H1 (cell line): ENCODE data around the gene AHSG. TPM values are rescaled to one million over a fixed set of nuclear protein-coding genes. Genes with fewer than 3 reads are reported as not detected.

Experiments used
- CTCF ChIA-PET: fragments of 300-600 bp; sonication (Branson Sonifier 250); formaldehyde crosslinking; loops from one replicate; lab custom pipeline; 2021; ENCODE audit not compliant: partially characterized antibody; lab: Charles Lee
- POLR2A ChIA-PET: fragments of 300-600 bp; sonication (Branson Sonifier 250); formaldehyde crosslinking; loops from one replicate; lab custom pipeline; 2021; ENCODE audit warnings: inconsistent platforms; ENCODE audit not compliant: partially characterized antibody; lab: Charles Lee
- DNase-seq, 2 experiments: peaks; one replicate each; pipeline versions ENCODE4 v3.0.0 to v3.0.0-alpha.2; 2010 to 2022; ENCODE audit warnings: low spot score in 2 of 2, low read depth in 1 of 2, mixed read lengths in 1 of 2
- FAIRE-seq: peaks from 2 replicates; lab custom pipeline; 2011; peaks lifted over from hg19 to GRCh38; lab: Jason Lieb, UNC
- H2AFZ ChIP-seq: 2 replicates; pipeline ENCODE4 v1.8.1; 2012; ENCODE audit warnings: low read length, inconsistent platforms
- H2AK5ac ChIP-seq: 2 replicates; pipeline ENCODE4 v1.6.1; 2013; ENCODE audit warnings: low read depth, low read length
- H2BK120ac ChIP-seq: replicated peaks from 2 replicates; pipeline ENCODE3; 2013; ENCODE audit warnings: low read depth, low read length, inconsistent platforms
- H2BK12ac ChIP-seq: 2 replicates; pipeline ENCODE4 v1.6.1; 2013; ENCODE audit warnings: low read depth, low read length
- H2BK15ac ChIP-seq: 2 replicates; pipeline ENCODE4 v1.6.1; 2013; ENCODE audit warnings: low read length
- H2BK20ac ChIP-seq: 2 replicates; pipeline ENCODE4 v1.6.1; 2013; ENCODE audit warnings: low read length
- H2BK5ac ChIP-seq: 2 replicates; pipeline ENCODE4 v1.6.1; 2013; ENCODE audit warnings: low read depth, low read length
- H3K14ac ChIP-seq: 2 replicates; pipeline ENCODE4 v1.6.1; 2013; ENCODE audit warnings: inconsistent platforms; ENCODE audit not compliant: insufficient read length
- H3K18ac ChIP-seq: 2 replicates; pipeline ENCODE4 v1.6.1; 2013; ENCODE audit warnings: low read length; ENCODE audit errors: extremely low read depth
- H3K23ac ChIP-seq: 2 replicates; pipeline ENCODE4 v1.6.1; 2013; ENCODE audit warnings: inconsistent platforms; ENCODE audit not compliant: insufficient read length
- H3K23me2 ChIP-seq: 2 replicates; pipeline ENCODE4 v1.6.1; 2013; ENCODE audit warnings: low read depth, low read length
- H3K27ac ChIP-seq: 2 replicates; pipeline ENCODE4 v1.6.1; 2011; ENCODE audit warnings: low read depth, low read length, inconsistent platforms
- H3K27me3 ChIP-seq, 4 experiments: replicated peaks in 1 of 4; 1 replicate in 1 of 4; 2 replicates in 3 of 4; pipeline versions ENCODE4 v1.6.1 to v1.8.1; 2011 to 2013; ENCODE audit warnings: low read length in 3 of 4, mild to moderate bottlenecking in 3 of 4, inconsistent platforms in 2 of 4, mixed read lengths in 2 of 4, moderate library complexity in 1 of 4; ENCODE audit not compliant: control insufficient read depth in 3 of 4, insufficient read depth in 3 of 4; ENCODE audit errors: extremely low read depth in 1 of 4
- H3K36me3 ChIP-seq, 4 experiments: 2 replicates each; pipeline versions ENCODE4 v1.6.1 to v1.8.1; 2011 to 2013; ENCODE audit warnings: mild to moderate bottlenecking in 4 of 4, low read length in 3 of 4, moderate library complexity in 2 of 4, control low read depth in 1 of 4, inconsistent platforms in 1 of 4; ENCODE audit not compliant: insufficient read depth in 4 of 4, control insufficient read depth in 2 of 4
- H3K4ac ChIP-seq: replicated peaks from 2 replicates; pipeline ENCODE3; 2013; ENCODE audit warnings: low read length, low read depth, mixed read lengths, inconsistent platforms; ENCODE audit not compliant: insufficient read length
- H3K4me1 ChIP-seq, 4 experiments: replicated peaks in 1 of 4; 1 replicate in 1 of 4; 2 replicates in 3 of 4; pipeline versions ENCODE4 v1.6.1 to v1.8.1; 2011 to 2013; ENCODE audit warnings: low read length in 3 of 4, inconsistent platforms in 2 of 4, mixed read lengths in 1 of 4; ENCODE audit not compliant: insufficient read depth in 4 of 4, control insufficient read depth in 3 of 4
- H3K4me2 ChIP-seq, 2 experiments: 2 replicates each; pipeline versions ENCODE4 v1.6.1 to v1.8.1; 2011 to 2013; ENCODE audit warnings: low read depth in 2 of 2, low read length in 2 of 2, control low read depth in 1 of 2, inconsistent platforms in 1 of 2, mild to moderate bottlenecking in 1 of 2; ENCODE audit not compliant: insufficient read depth in 1 of 2
- H3K4me3 ChIP-seq, 4 experiments: fragments of 200-600, 300-600 bp in 1 of 4; sonication (generic), shearing (Covaris generic), sonication (Bioruptor Twin) in 1 of 4; 2 replicates each; pipeline versions ENCODE4 v1.5.1 to v1.8.1; 2011 to 2016; ENCODE audit warnings: low read length in 4 of 4, low read depth in 3 of 4, control low read depth in 2 of 4, inconsistent platforms in 2 of 4, mild to moderate bottlenecking in 2 of 4, mixed read lengths in 1 of 4, moderate library complexity in 1 of 4; ENCODE audit not compliant: insufficient read depth in 2 of 4; ENCODE audit errors: extremely low read depth in 1 of 4
- H3K56ac ChIP-seq: replicated peaks from 2 replicates; pipeline ENCODE3; 2013; ENCODE audit warnings: low read depth, mild to moderate bottlenecking, mixed read lengths, low read length, inconsistent platforms; ENCODE audit not compliant: insufficient read length
- H3K79me1 ChIP-seq: 2 replicates; pipeline ENCODE4 v1.6.1; 2013; ENCODE audit warnings: low read depth, low read length, control low read depth
- H3K79me2 ChIP-seq, 2 experiments: 2 replicates each; pipeline versions ENCODE4 v1.6.1 to v1.8.1; 2012 to 2013; ENCODE audit warnings: low read length in 2 of 2, mild to moderate bottlenecking in 2 of 2, inconsistent platforms in 1 of 2; ENCODE audit not compliant: insufficient read depth in 2 of 2, control insufficient read depth in 1 of 2
- H3K9ac ChIP-seq, 4 experiments: replicated peaks in 1 of 4; 1 replicate in 1 of 4; 2 replicates in 3 of 4; pipeline versions ENCODE4 v1.6.1 to v1.8.1; 2011 to 2013; ENCODE audit warnings: low read depth in 3 of 4, low read length in 3 of 4, control low read depth in 2 of 4, mild to moderate bottlenecking in 2 of 4, moderate library complexity in 2 of 4, inconsistent platforms in 1 of 4; ENCODE audit errors: extremely low read depth in 1 of 4
- H3K9me3 ChIP-seq, 2 experiments: 2 replicates each; pipeline versions ENCODE4 v1.6.1 to v1.8.1; 2012 to 2013; ENCODE audit warnings: mild to moderate bottlenecking in 2 of 2, moderate library complexity in 2 of 2, control low read depth in 1 of 2, inconsistent platforms in 1 of 2, low read depth in 1 of 2, low read length in 1 of 2, mixed read lengths in 1 of 2; ENCODE audit not compliant: insufficient read depth in 2 of 2
- H4K20me1 ChIP-seq, 2 experiments: replicated peaks in 1 of 2; 2 replicates each; pipeline versions ENCODE3 to v1.8.1; 2011 to 2013; ENCODE audit warnings: inconsistent platforms in 2 of 2, low read length in 2 of 2, mild to moderate bottlenecking in 1 of 2; ENCODE audit not compliant: insufficient read depth in 2 of 2, control insufficient read depth in 1 of 2
- H4K5ac ChIP-seq: 2 replicates; pipeline ENCODE4 v1.6.1; 2013; ENCODE audit warnings: low read length, low read depth, mixed read lengths, inconsistent platforms; ENCODE audit not compliant: insufficient read length
- H4K8ac ChIP-seq: 2 replicates; pipeline ENCODE4 v1.8.0; 2013; ENCODE audit warnings: mild to moderate bottlenecking, moderate library complexity, low read length, inconsistent platforms; ENCODE audit not compliant: insufficient read depth; ENCODE audit errors: extremely low read depth
- H4K91ac ChIP-seq: replicated peaks from 2 replicates; pipeline ENCODE3; 2013; ENCODE audit warnings: low read length, mixed read lengths, inconsistent platforms; ENCODE audit not compliant: insufficient read length
- BCL11A ChIP-seq, 2 experiments: IDR thresholded peaks; one replicate each; pipeline ENCODE4 v1.6.1; 2011; ENCODE audit warnings: low read depth in 2 of 2, low read length in 2 of 2, mild to moderate bottlenecking in 2 of 2
- CEBPB ChIP-seq: IDR thresholded peaks from 2 replicates; pipeline ENCODE4 v1.6.1; 2012; ENCODE audit warnings: low read depth, low read length
- CHD1 ChIP-seq: IDR thresholded peaks from 2 replicates; pipeline ENCODE4 v1.6.1; 2012; ENCODE audit warnings: low read depth, low read length, improper control_type of control experiment
- CREB1 ChIP-seq: IDR thresholded peaks from 2 replicates; pipeline ENCODE4 v1.6.1; 2012; ENCODE audit warnings: inconsistent platforms
- FOSL1 ChIP-seq: IDR thresholded peaks from 2 replicates; pipeline ENCODE4 v1.6.1; 2011; ENCODE audit warnings: mild to moderate bottlenecking, low read depth, low read length, moderate library complexity; ENCODE audit not compliant: insufficient read depth
- GABPA ChIP-seq: IDR thresholded peaks from 2 replicates; pipeline ENCODE4 v1.6.1; 2011; ENCODE audit warnings: mild to moderate bottlenecking, low read length, moderate library complexity, borderline replicate concordance; ENCODE audit not compliant: insufficient read depth
- JUN ChIP-seq: IDR thresholded peaks from 2 replicates; pipeline ENCODE4 v1.6.1; 2011; ENCODE audit warnings: low read depth, mild to moderate bottlenecking, improper control_type of control experiment, low read length
- SP1 ChIP-seq: IDR thresholded peaks from 2 replicates; pipeline ENCODE4 v1.6.1; 2011; ENCODE audit warnings: low read depth, low read length
- TEAD4 ChIP-seq: IDR thresholded peaks from 2 replicates; pipeline ENCODE4 v1.6.1; 2012; ENCODE audit warnings: low read depth, low read length, inconsistent platforms, mixed read lengths
- WGBS, 2 experiments: shearing (Covaris generic) in 1 of 2; methylation state at CpG; one replicate each; pipeline versions ENCODE4 v1.1.6 to v1.1.7; 2013 to 2015; ENCODE audit warnings: low lambda C conversion rate in 2 of 2, mixed read lengths in 2 of 2, inconsistent platforms in 1 of 2, low coverage in 1 of 2, missing lambda C conversion rate in 1 of 2; ENCODE audit not compliant: insufficient replicate concordance in 2 of 2, insufficient coverage in 1 of 2, insufficient read length in 1 of 2; ENCODE audit errors: extremely low coverage in 1 of 2, missing lambda C conversion rate in 1 of 2; 5-methylcytosine and 5-hydroxymethylcytosine counted together
- polyA plus RNA-seq, 7 experiments: library from polyadenylated mRNA; depleted of rRNA in 3 of 7; stranded (reverse) in 5 of 7; unstranded in 2 of 7; fragments of >200 nt in 5 of 7; fragments of 200-250 nt in 2 of 7; gene quantifications; 1 replicate in 5 of 7; 2 replicates in 1 of 7; 4 replicates in 1 of 7; pipeline versions ENCODE4 v1.2.1 to v1.2.3, GENCODE V29; 2011 to 2013; ENCODE audit warnings: missing spikeins in 2 of 7, mixed read lengths in 2 of 7
- total RNA-seq: library from RNA; stranded (reverse); fragmentation: NEBNext Ultra II Directional; extraction: Animal tissue kit (Norgen Biotek cat#: 25700); gene quantifications from 2 replicates; pipeline ENCODE4 v1.2.1, GENCODE V29; 2021
- TF ChIP-seq, protein P1 (sequence below): IDR thresholded peaks from 2 replicates; pipeline ENCODE4 v1.6.1; 2011; ENCODE audit warnings: low read depth, mild to moderate bottlenecking, low read length; ENCODE audit not compliant: insufficient read depth

The AHSG gene
- total and polyA plus RNA-seq, 2 of the 8 experiments (the other 6 are each of a cell fraction or from before 2014, with no cell fraction given): 0.68 to 0.78 TPM

DNA sequence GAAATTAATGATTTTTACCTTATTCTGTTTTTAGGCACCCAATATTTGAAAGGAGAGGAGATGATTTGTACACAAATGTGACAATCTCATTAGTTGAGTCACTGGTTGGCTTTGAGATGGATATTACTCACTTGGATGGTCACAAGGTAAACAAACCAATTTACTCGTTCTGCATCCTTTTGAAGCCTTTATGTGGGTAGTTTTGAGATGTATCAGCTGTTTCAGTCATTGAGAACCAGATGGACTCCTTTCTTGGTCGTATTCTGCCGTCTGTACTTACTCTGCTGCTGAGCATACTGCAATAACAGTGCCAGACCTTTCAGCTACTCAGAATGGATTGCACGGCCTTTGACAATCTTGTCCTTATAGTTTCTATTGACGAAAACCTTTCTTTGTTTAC lies 29.0 kb upstream of the AHSG start:
- Histone ChIP-seq H3K4me1 (no peaks in the 10 kb centered on the region), H4K5ac (no peak overlapping the region), H3K14ac (no peak overlapping the region), H3K9me3 (no peaks in the 10 kb centered on the region), H3K4ac (no peak overlapping the region), H2BK20ac (no peak overlapping the region), H3K18ac (no peak overlapping the region), H2BK15ac (no peak overlapping the region), H4K8ac (no peak overlapping the region), H3K23me2 (no peaks in the 10 kb centered on the region; the same call in 1 of the 2 replicates), H4K91ac (no peak overlapping the region), H3K4me2 (no peak overlapping the region), H2BK12ac (no peak overlapping the region), H3K9ac (no peak overlapping the region), H3K27me3 (no peaks in the 10 kb centered on the region), H4K20me1 (no peaks in the 10 kb centered on the region), H3K79me1 (no peaks in the 10 kb centered on the region), H3K4me3 (no peak overlapping the region), H2AFZ (no peak overlapping the region), H2BK120ac (no peak overlapping the region), H3K36me3 (peaks cover 9 to 64% (median 44%) of the 10 kb centered on the region in 4 experiments), H3K27ac (no peak overlapping the region), H2BK5ac (no peak overlapping the region)
- 90% methylated on average over 5 of the region's 5 CpGs; no CpG with 5 or more reads in 1 of the 2 experiments for WGBS, 2 experiments
- POLR2A ChIA-PET: interaction anchor here (1.9 to 8.4 kb wide), 2 partner anchors 14 to 200 kb away, joined by 6 to 57 read pairs; partner anchors contain the start of genes DNAJB11 and EIF4A2
- DNase-seq: no peak
- FAIRE-seq: no peak
- TF ChIP-seq CHD1 (no peak), FOSL1 (no peak), TEAD4 (no peak), BCL11A (IDR thresholded peaks at IDR 0.05; ENCODE audit: low read depth in 2 of 2, low read length in 2 of 2) (no peak), CREB1 (no peak), SP1 (no peak), GABPA (no peak), JUN (no peak), CEBPB (no peak)
- TF ChIP-seq, protein P1, sequence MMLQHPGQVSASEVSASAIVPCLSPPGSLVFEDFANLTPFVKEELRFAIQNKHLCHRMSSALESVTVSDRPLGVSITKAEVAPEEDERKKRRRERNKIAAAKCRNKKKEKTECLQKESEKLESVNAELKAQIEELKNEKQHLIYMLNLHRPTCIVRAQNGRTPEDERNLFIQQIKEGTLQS: no peak
- TF ChIP-seq, all 59 proteins: peak for 0
- Histone ChIP-seq H2AK5ac (no peak overlapping the region), H3K79me2 (no peaks in the 10 kb centered on the region), H3K56ac (no peak overlapping the region), H3K23ac (no peak overlapping the region)
- CTCF ChIA-PET: interaction anchor here (1.3 to 23.7 kb wide), 3 partner anchors 13 to 235 kb away, joined by 3 to 333 read pairs (median 6); partner anchors contain the start of genes AHSG and DNAJB11
